K562 (cell line): Measurements from ENCODE around the gene AHI1. TPM values are rescaled to one million over a fixed set of nuclear protein-coding genes. Genes with fewer than 3 reads are reported as not detected.

Experiments
- CEBPG ChIP-seq, 3 experiments: fragments of 200-800 bp in 1 of 3; sonication (Bioruptor generic) in 1 of 3; sonication (generic) in 1 of 3; formaldehyde crosslinking in 1 of 3; IDR thresholded peaks in 2 of 3; conservative IDR thresholded peaks in 1 of 3; 2 replicates each; pipeline versions ENCODE4 v1.6.1 to v1.8.0; 2016 to 2022; ENCODE audit warnings: missing compliant biosample characterization in 2 of 3, missing genetic modification characterization in 2 of 3, mild to moderate bottlenecking in 1 of 3, missing genetic modification reagents in 1 of 3
- GABPB2 ChIP-seq: fragments of 250-450 bp; sonication (Bioruptor Pico); conservative IDR thresholded peaks from 2 replicates; pipeline ENCODE4 v1.5.1; 2021; ENCODE audit warnings: mild to moderate bottlenecking
- KAT7 ChIP-seq: sonication (generic); formaldehyde crosslinking; IDR thresholded peaks from 2 replicates; pipeline ENCODE4 v1.8.0; 2022; ENCODE audit warnings: missing genetic modification reagents, mild to moderate bottlenecking, borderline replicate concordance
- KLF10 ChIP-seq: fragments of 250-450 bp; sonication (Bioruptor Pico); IDR thresholded peaks from 2 replicates; pipeline ENCODE4 v1.6.1; 2021; ENCODE audit warnings: matching md5 sums
- NFRKB ChIP-seq: fragments of 450-650 bp; IDR thresholded peaks from 2 replicates; pipeline ENCODE4 v1.6.1; 2016; ENCODE audit warnings: low read depth
- PURB ChIP-seq: sonication (generic); formaldehyde crosslinking; IDR thresholded peaks from 2 replicates; pipeline ENCODE4 v1.9.0; 2021; ENCODE audit warnings: low read depth, mild to moderate bottlenecking, missing genetic modification reagents
- SIX5 ChIP-seq, 2 experiments: IDR thresholded peaks; 2 replicates each; pipeline ENCODE4 v1.6.1; 2011; ENCODE audit warnings: low read length in 2 of 2, borderline replicate concordance in 1 of 2, low read depth in 1 of 2, mild to moderate bottlenecking in 1 of 2, moderate library complexity in 1 of 2; ENCODE audit not compliant: insufficient read depth in 1 of 2
- SMAD4 ChIP-seq: fragments of 250-450 bp; sonication (Bioruptor Pico); conservative IDR thresholded peaks from 2 replicates; pipeline ENCODE4 v1.8.0; 2021; ENCODE audit warnings: inconsistent platforms, mild to moderate bottlenecking, moderate library complexity
- ZNF134 ChIP-seq: fragments of 250-450 bp; sonication (Bioruptor Pico); conservative IDR thresholded peaks from 2 replicates; pipeline ENCODE4 v1.4.0; 2020
- ZNF23 ChIP-seq: fragments of 250-450 bp; sonication (Bioruptor Pico); IDR thresholded peaks from 2 replicates; pipeline ENCODE4 v1.4.0; 2020; ENCODE audit warnings: mild to moderate bottlenecking
- polyA plus RNA-seq, 8 experiments: library from polyadenylated mRNA; depleted of rRNA in 4 of 8; stranded (reverse) in 5 of 8; unstranded in 3 of 8; fragments of >200 nt; fragmentation: Nextera tagmentation in 2 of 8; fragmentation: Illumina TruSeq in 1 of 8; extraction: Ambion mirVana in 2 of 8; extraction: Trizol in 1 of 8; gene quantifications; 2 replicates each; pipeline versions ENCODE4 v1.2.1 to v1.2.3, GENCODE V29; 2011 to 2014; ENCODE audit warnings: inconsistent platforms in 1 of 8, missing spikeins in 1 of 8
- total RNA-seq, 7 experiments: library from RNA; depleted of rRNA in 6 of 7; stranded (reverse); fragments of >200 nt in 6 of 7; fragmentation: Illumina TruSeq in 2 of 7; extraction: Trizol in 2 of 7; gene quantifications; 2 replicates each; pipeline versions ENCODE4 v1.2.1 to v1.2.3, GENCODE V29; 2011 to 2021; ENCODE audit warnings: low replicate concordance in 1 of 7
- TF ChIP-seq, protein P1 (sequence below), 2 experiments: fragments of 150-350 bp in 1 of 2; IDR thresholded peaks; 2 replicates each; pipeline ENCODE4 v1.6.1; 2012 to 2016; ENCODE audit warnings: low read depth in 2 of 2, low read length in 2 of 2, mild to moderate bottlenecking in 1 of 2, moderate library complexity in 1 of 2
- TF ChIP-seq, protein P2 (sequence below): fragments of 450-650 bp; formaldehyde crosslinking; IDR thresholded peaks from 2 replicates; pipeline ENCODE4 v1.4.0; 2022; ENCODE audit warnings: missing genetic modification characterization
- TF ChIP-seq, protein P3 (sequence below): fragments of 250-450 bp; sonication (Bioruptor Pico); IDR thresholded peaks from 2 replicates; pipeline ENCODE4 v1.4.0; 2020; ENCODE audit warnings: mild to moderate bottlenecking, moderate library complexity, borderline replicate concordance
- TF ChIP-seq, protein P4 (sequence below): IDR thresholded peaks from 2 replicates; pipeline ENCODE4 v1.6.1; 2016; ENCODE audit warnings: missing genetic modification characterization, missing compliant biosample characterization

Gene AHI1
- total and polyA plus RNA-seq, 9 of the 15 experiments (the other 6 are each of a cell fraction or from before 2014, with no cell fraction given) = 24.7 to 54.9 (median 32.2) TPM

DNA sequence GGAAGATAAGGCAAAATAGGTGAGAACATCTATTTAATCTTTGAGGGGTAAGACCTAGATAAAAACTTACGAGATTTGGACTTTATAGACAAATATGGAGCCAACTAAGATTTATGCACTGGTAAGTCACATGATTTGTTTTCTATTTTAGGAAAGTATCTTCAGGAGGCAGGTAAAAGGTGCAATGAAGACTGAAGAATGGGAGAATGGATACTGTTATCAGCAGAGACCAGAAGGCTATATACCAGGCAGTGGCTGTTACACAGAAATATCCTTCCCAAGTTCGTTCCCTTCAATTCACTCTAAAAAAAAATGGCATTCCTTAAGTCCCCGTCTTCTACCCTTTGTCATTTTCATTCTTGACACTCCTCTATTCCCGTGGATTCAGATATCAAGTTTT, 192.7 kb downstream of the AHI1 start (continued):
- TF ChIP-seq, protein P1, sequence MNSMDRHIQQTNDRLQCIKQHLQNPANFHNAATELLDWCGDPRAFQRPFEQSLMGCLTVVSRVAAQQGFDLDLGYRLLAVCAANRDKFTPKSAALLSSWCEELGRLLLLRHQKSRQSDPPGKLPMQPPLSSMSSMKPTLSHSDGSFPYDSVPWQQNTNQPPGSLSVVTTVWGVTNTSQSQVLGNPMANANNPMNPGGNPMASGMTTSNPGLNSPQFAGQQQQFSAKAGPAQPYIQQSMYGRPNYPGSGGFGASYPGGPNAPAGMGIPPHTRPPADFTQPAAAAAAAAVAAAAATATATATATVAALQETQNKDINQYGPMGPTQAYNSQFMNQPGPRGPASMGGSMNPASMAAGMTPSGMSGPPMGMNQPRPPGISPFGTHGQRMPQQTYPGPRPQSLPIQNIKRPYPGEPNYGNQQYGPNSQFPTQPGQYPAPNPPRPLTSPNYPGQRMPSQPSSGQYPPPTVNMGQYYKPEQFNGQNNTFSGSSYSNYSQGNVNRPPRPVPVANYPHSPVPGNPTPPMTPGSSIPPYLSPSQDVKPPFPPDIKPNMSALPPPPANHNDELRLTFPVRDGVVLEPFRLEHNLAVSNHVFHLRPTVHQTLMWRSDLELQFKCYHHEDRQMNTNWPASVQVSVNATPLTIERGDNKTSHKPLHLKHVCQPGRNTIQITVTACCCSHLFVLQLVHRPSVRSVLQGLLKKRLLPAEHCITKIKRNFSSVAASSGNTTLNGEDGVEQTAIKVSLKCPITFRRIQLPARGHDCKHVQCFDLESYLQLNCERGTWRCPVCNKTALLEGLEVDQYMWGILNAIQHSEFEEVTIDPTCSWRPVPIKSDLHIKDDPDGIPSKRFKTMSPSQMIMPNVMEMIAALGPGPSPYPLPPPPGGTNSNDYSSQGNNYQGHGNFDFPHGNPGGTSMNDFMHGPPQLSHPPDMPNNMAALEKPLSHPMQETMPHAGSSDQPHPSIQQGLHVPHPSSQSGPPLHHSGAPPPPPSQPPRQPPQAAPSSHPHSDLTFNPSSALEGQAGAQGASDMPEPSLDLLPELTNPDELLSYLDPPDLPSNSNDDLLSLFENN (IDR thresholded peaks at IDR 0.05; ENCODE audit: low read depth in 2 of 2, low read length in 2 of 2) = no peak
- TF ChIP-seq KAT7 (no peak), KLF10 (CRISPR knock-in tag) (no peak), SMAD4 (0 out of 2 replicates have a peak, but pooled peaks have one; percentile 13), CEBPG (CRISPR knock-in tag; IDR thresholded peaks at IDR 0.05) (no peak), CEBPG (tag; conservative IDR thresholded peaks at IDR 0.05 in 1 of 2, IDR thresholded peaks at IDR 0.05 in 1 of 2) (no peak), ZNF23 (no peak), PURB (CRISPR knock-in tag) (no peak), NFRKB (no peak), ZNF134 (CRISPR knock-in tag) (no peak), SIX5 (IDR thresholded peaks at IDR 0.05; ENCODE audit: borderline replicate concordance in 1 of 2, insufficient read depth in 1 of 2, low read depth in 1 of 2, low read length in 2 of 2) (no peak), GABPB2 (CRISPR knock-in tag) (no peak)
- TF ChIP-seq, protein P2, sequence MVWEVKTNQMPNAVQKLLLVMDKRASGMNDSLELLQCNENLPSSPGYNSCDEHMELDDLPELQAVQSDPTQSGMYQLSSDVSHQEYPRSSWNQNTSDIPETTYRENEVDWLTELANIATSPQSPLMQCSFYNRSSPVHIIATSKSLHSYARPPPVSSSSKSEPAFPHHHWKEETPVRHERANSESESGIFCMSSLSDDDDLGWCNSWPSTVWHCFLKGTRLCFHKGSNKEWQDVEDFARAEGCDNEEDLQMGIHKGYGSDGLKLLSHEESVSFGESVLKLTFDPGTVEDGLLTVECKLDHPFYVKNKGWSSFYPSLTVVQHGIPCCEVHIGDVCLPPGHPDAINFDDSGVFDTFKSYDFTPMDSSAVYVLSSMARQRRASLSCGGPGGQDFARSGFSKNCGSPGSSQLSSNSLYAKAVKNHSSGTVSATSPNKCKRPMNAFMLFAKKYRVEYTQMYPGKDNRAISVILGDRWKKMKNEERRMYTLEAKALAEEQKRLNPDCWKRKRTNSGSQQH (CRISPR knock-in tag) = no peak
- TF ChIP-seq, protein P3, sequence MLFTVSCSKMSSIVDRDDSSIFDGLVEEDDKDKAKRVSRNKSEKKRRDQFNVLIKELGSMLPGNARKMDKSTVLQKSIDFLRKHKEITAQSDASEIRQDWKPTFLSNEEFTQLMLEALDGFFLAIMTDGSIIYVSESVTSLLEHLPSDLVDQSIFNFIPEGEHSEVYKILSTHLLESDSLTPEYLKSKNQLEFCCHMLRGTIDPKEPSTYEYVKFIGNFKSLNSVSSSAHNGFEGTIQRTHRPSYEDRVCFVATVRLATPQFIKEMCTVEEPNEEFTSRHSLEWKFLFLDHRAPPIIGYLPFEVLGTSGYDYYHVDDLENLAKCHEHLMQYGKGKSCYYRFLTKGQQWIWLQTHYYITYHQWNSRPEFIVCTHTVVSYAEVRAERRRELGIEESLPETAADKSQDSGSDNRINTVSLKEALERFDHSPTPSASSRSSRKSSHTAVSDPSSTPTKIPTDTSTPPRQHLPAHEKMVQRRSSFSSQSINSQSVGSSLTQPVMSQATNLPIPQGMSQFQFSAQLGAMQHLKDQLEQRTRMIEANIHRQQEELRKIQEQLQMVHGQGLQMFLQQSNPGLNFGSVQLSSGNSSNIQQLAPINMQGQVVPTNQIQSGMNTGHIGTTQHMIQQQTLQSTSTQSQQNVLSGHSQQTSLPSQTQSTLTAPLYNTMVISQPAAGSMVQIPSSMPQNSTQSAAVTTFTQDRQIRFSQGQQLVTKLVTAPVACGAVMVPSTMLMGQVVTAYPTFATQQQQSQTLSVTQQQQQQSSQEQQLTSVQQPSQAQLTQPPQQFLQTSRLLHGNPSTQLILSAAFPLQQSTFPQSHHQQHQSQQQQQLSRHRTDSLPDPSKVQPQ (CRISPR knock-in tag) = no peak
- TF ChIP-seq, protein P4, sequence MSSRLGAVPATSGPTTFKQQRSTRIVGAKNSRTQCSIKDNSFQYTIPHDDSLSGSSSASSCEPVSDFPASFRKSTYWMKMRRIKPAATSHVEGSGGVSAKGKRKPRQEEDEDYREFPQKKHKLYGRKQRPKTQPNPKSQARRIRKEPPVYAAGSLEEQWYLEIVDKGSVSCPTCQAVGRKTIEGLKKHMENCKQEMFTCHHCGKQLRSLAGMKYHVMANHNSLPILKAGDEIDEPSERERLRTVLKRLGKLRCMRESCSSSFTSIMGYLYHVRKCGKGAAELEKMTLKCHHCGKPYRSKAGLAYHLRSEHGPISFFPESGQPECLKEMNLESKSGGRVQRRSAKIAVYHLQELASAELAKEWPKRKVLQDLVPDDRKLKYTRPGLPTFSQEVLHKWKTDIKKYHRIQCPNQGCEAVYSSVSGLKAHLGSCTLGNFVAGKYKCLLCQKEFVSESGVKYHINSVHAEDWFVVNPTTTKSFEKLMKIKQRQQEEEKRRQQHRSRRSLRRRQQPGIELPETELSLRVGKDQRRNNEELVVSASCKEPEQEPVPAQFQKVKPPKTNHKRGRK (tag) = no peak
